KMS-11 (cell line): ENCODE results near the gene NINJ1.
"Not testable (repeated sequence)": the region's sequence is repeated elsewhere in the genome, so short reads cannot be mapped to it uniquely, and the experiment has no call there.

ENCODE experiments used
- H2AFZ ChIP-seq: fragments of 200-600 bp; sonication (generic); 2 replicates; pipeline ENCODE4 v1.6.1; 2016; ENCODE audit warnings: antibody characterized with exemption, mixed run types, low read depth
- H3K27ac ChIP-seq: fragments of 200-600 bp; sonication (generic); 2 replicates; pipeline ENCODE4 v1.6.1; 2016; ENCODE audit warnings: mild to moderate bottlenecking, mixed run types
- H3K27me3 ChIP-seq: fragments of 200-600 bp; sonication (generic); 2 replicates; pipeline ENCODE4 v1.6.1; 2017; ENCODE audit warnings: mild to moderate bottlenecking, low read depth, mixed run types, moderate library complexity; ENCODE audit not compliant: insufficient read depth
- H3K36me3 ChIP-seq: fragments of 200-600 bp; sonication (generic); 2 replicates; pipeline ENCODE4 v1.6.1; 2017; ENCODE audit warnings: mild to moderate bottlenecking, mixed run types; ENCODE audit not compliant: insufficient read depth
- H3K4me1 ChIP-seq: fragments of 200-600 bp; sonication (generic); 2 replicates; pipeline ENCODE4 v1.6.1; 2016; ENCODE audit warnings: mild to moderate bottlenecking, low read depth, mixed run types; ENCODE audit not compliant: poor library complexity, severe bottlenecking
- H3K4me2 ChIP-seq: fragments of 200-600 bp; sonication (generic); 2 replicates; pipeline ENCODE4 v1.7.0; 2016; ENCODE audit warnings: mild to moderate bottlenecking, mixed run types
- H3K4me3 ChIP-seq: fragments of 200-600 bp; sonication (generic); IDR thresholded peaks from 2 replicates; pipeline ENCODE4 v1.6.1; 2017; ENCODE audit warnings: low read depth, low read length, mixed read lengths; ENCODE audit not compliant: insufficient read depth
- H3K79me2 ChIP-seq: fragments of 200-600 bp; sonication (generic); 2 replicates; pipeline ENCODE4 v1.6.1; 2016; ENCODE audit warnings: low read depth, mixed run types; ENCODE audit not compliant: insufficient read depth
- H3K9ac ChIP-seq: fragments of 200-600 bp; sonication (generic); 2 replicates; pipeline ENCODE4 v1.6.1; 2016; ENCODE audit warnings: mild to moderate bottlenecking, mixed run types
- H4K20me1 ChIP-seq: fragments of 200-600 bp; sonication (generic); 2 replicates; pipeline ENCODE4 v1.6.1; 2016; ENCODE audit warnings: mild to moderate bottlenecking, mixed run types; ENCODE audit not compliant: insufficient read depth
- TF ChIP-seq, protein P1 (sequence below): fragments of 200-600 bp; sonication (generic); conservative IDR thresholded peaks from 2 replicates; pipeline ENCODE4 v1.6.1; 2017; ENCODE audit warnings: low read depth, mild to moderate bottlenecking, antibody characterized with exemption, low read length, moderate library complexity, mixed read lengths

Gene NINJ1

DNA sequence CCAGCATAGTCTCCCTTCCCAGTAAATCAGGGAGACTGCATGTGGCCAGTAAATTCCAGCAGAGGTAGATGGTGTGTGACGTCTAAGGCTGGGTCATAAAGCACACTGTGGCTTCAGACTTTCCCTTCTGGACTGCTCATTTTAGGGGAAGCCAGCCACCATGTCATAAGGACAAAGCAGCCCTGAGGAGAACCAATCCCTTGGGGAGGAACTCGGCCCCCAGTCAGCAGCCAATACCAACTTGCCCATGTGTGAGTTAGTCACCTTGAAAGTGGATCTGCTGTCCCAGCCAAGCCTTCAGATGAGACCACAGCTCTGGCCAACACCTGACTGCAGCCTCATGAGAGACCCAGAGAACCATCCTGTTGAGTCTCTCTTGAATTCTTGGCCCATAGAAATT, 14.7 kb upstream of the NINJ1 start:
- H3K4me3 ChIP-seq = no peak overlapping the region

DNA sequence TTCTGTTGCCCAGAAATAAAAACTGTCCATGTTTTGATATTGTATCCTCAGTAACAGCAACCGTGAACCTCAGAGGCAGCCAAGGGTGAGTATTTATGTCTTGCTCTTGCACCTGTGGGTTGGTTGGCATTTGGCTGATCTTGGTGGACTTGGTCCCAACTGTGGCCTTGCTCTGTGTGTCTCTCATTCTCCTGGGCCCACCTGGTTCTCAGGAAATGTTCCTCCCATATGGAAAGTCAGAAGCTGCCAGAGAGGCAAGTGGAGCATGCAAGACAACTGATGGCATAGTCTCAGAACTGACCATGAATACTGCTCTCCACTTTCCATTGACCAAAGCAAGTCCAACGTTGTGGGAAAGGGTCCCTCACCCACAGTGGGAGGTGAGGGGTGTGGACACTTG, 13.6 kb upstream of the NINJ1 start:
- Histone ChIP-seq H3K4me2 (no peak overlapping the region), H3K4me1 (no peaks in the 10 kb centered on the region)
- TF ChIP-seq, protein P1, sequence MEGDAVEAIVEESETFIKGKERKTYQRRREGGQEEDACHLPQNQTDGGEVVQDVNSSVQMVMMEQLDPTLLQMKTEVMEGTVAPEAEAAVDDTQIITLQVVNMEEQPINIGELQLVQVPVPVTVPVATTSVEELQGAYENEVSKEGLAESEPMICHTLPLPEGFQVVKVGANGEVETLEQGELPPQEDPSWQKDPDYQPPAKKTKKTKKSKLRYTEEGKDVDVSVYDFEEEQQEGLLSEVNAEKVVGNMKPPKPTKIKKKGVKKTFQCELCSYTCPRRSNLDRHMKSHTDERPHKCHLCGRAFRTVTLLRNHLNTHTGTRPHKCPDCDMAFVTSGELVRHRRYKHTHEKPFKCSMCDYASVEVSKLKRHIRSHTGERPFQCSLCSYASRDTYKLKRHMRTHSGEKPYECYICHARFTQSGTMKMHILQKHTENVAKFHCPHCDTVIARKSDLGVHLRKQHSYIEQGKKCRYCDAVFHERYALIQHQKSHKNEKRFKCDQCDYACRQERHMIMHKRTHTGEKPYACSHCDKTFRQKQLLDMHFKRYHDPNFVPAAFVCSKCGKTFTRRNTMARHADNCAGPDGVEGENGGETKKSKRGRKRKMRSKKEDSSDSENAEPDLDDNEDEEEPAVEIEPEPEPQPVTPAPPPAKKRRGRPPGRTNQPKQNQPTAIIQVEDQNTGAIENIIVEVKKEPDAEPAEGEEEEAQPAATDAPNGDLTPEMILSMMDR = no peak

More for the DNA sequence above, 14.7 kb upstream of the NINJ1 start:
- no peak overlapping the region for H2AFZ ChIP-seq
- no peaks in the 10 kb centered on the region for H3K79me2 ChIP-seq
- H4K20me1 ChIP-seq = no peaks in the 10 kb centered on the region
- no peaks in the 10 kb centered on the region for H3K36me3 ChIP-seq
- no peak overlapping the region for H3K9ac ChIP-seq
- no peaks in the 10 kb centered on the region for H3K27me3 ChIP-seq
- H3K27ac ChIP-seq = no peak overlapping the region
- no peaks in the 10 kb centered on the region for H3K4me1 ChIP-seq
- TF ChIP-seq, protein P1 = no peak
- no peak overlapping the region for H3K4me2 ChIP-seq

DNA sequence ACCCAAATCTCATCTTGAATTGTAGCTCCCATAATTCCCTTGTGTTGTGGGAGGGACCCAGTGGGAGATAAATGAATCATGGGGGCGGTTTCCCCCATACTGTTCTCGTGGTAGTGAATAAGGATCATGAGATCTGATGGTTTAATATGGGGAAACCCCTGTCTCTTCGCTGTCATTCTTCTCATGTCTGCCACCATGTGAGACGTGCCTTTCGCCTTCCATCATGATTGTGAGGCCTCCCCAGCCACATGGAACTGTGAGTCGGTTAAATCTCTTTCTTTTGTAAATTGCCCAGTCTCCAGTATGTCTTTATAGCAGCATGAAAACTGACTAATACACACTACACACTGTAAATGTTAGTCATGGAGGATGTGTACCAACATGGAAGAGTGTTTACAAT, 12.6 kb upstream of the NINJ1 start:
- H3K4me3 ChIP-seq, H3K27ac ChIP-seq, H3K79me2 ChIP-seq, H3K9ac ChIP-seq, H4K20me1 ChIP-seq, H2AFZ ChIP-seq, H3K4me1 ChIP-seq, H3K36me3 ChIP-seq, H3K4me2 ChIP-seq, H3K27me3 ChIP-seq: not testable (repeated sequence)

More for the DNA sequence above, 13.6 kb upstream of the NINJ1 start:
- Histone ChIP-seq H3K4me3 (no peak overlapping the region), H4K20me1 (no peaks in the 10 kb centered on the region), H3K9ac (no peak overlapping the region), H3K79me2 (no peaks in the 10 kb centered on the region), H3K36me3 (no peaks in the 10 kb centered on the region), H3K27ac (no peak overlapping the region), H2AFZ (no peak overlapping the region), H3K27me3 (no peaks in the 10 kb centered on the region)

DNA sequence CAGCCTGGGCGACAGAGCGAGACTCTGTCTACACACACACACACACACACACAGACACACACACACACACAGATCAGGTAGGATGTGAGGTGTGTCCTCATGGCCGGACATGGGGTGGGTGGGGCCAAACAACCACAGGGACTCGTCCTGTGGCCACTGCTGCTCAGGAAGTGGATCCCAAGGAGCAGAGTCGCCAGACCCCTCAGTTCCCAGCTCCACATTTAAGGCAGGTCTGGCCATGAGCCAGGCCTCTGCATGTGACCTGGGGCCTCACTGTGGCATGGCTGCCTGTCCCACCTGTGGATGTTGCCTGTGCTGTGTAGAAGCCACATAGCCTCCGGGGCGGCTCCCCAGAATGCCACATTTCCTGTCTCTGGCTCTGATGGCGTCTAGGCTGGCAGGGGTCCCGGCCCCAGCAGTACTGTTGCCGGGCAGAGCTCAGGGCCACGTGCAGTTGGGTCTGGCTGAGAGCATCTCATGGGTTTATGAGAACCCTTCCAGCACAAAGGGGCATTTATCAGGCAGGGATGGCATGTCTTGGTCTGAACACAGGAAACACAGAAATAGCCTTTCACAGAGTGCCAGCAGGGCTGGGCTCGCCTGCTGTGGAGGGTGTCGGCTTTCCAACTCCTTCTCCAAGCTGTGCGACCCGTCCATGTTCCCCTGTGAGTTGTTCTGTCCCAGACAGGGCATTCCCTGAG, 9.9 kb upstream of the NINJ1 start:
- Histone ChIP-seq H3K36me3 (no peaks in the 10 kb centered on the region), H3K27me3 (no peaks in the 10 kb centered on the region), H3K4me1 (no peaks in the 10 kb centered on the region), H3K4me3 (no peak overlapping the region), H2AFZ (no peak overlapping the region), H3K79me2 (no peaks in the 10 kb centered on the region), H3K9ac (no peak overlapping the region), H4K20me1 (no peaks in the 10 kb centered on the region), H3K4me2 (no peak overlapping the region), H3K27ac (no peak overlapping the region)
- TF ChIP-seq, protein P1 = no peak

DNA sequence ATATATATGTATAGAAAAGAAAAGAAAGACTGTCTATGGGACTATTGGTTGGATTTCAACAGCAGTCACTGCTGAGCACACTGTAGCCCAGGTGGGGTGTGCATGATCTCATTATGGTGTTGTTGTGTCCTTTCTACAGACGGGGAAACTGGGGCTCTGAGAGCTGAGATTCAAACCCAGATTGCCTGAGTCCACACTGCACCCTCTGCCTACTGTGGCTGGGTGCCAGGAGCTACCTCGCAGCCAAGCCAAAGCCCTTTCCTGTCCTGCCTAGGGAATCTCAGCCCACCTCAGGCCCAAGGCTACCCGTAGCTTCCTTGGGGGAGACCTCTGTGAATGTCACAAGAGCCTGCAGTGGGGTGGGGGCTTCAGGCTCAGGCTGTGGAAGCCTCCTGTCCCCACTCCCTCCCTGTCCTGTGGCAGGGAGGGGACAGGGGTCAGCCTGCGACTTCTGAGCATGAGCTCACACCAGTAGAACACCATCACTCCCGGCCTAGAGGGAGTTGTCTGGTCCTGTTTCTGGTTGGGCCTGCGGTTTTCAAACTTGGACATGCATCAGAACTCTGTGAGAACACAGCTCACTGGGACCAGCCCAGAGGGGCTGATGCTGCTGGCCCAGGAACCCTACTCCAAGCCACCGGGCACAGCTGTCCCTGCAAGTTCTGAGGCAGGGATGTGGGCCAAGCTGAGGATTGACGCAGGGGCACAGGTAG, 7.9 kb upstream of the NINJ1 start:
- TF ChIP-seq, protein P1 = no peak
- H3K4me3 ChIP-seq = no peak overlapping the region
- no peaks in the 10 kb centered on the region for H3K4me1 ChIP-seq
- no peaks in the 10 kb centered on the region for H4K20me1 ChIP-seq
- H3K27ac ChIP-seq = no peak overlapping the region
- no peaks in the 10 kb centered on the region for H3K36me3 ChIP-seq
- H3K79me2 ChIP-seq = no peaks in the 10 kb centered on the region
- H3K27me3 ChIP-seq = no peaks in the 10 kb centered on the region
- H3K4me2 ChIP-seq = no peak overlapping the region
- no peak overlapping the region for H2AFZ ChIP-seq
- no peak overlapping the region for H3K9ac ChIP-seq
